IMR-90 (cell line): ENCODE measurements around the gene SRPRB. TPM values are rescaled to one million over a fixed set of nuclear protein-coding genes. Genes with fewer than 3 reads are reported as not detected.
A peak's percentile ranks its signal among the peaks of the same experiment; 100 is the strongest.

ENCODE experiments used
- ATAC-seq: fragments of 200-7000 bp; cut with Tn5 transposase; 2 replicates; pipeline ENCODE4 v1.9.1; 2020; ENCODE audit warnings: low read depth, mild to moderate bottlenecking, moderate library complexity
- BruUV-seq: library from RNA; stranded (reverse); fragments of 400-500 nt; replicated peaks from 2 replicates; lab custom pipeline; 2021; lab: Mats Ljungman, UMichigan
- CTCF ChIA-PET: fragments of 300-600 bp; formaldehyde crosslinking; extraction: SDS; loops from one replicate; lab custom pipeline; 2021; ENCODE audit warnings: antibody characterized with exemption; lab: Yijun Ruan, JAX
- POLR2A ChIA-PET: fragments of 300-600 bp; sonication (Branson Sonifier 250); formaldehyde crosslinking; loops from one replicate; lab custom pipeline; 2022; ENCODE audit warnings: antibody characterized with exemption; ENCODE audit not compliant: unreplicated experiment; lab: Charles Lee
- DNase-seq: peaks from one replicate; pipeline ENCODE4 v3.0.0; 2013
- H2AFZ ChIP-seq: replicated peaks from 2 replicates; pipeline ENCODE3; 2013; ENCODE audit warnings: low read length, mild to moderate bottlenecking; ENCODE audit not compliant: poor library complexity
- H2AK5ac ChIP-seq: 2 replicates; pipeline ENCODE4 v1.6.1; 2013; ENCODE audit warnings: low read depth, low read length, inconsistent platforms
- H2AK9ac ChIP-seq: replicated peaks from 2 replicates; pipeline ENCODE3; 2013; ENCODE audit warnings: mild to moderate bottlenecking, low read depth, low read length, moderate library complexity; ENCODE audit not compliant: poor library complexity
- H2BK120ac ChIP-seq: 2 replicates; pipeline ENCODE4 v1.6.1; 2013; ENCODE audit warnings: low read depth, low read length, inconsistent platforms
- H2BK15ac ChIP-seq: 3 replicates; pipeline ENCODE4 v1.6.1; 2013; ENCODE audit warnings: low read depth, low read length, inconsistent platforms
- H2BK20ac ChIP-seq: 2 replicates; pipeline ENCODE4 v1.6.1; 2013; ENCODE audit warnings: low read depth, mild to moderate bottlenecking, inconsistent platforms, low read length, moderate library complexity
- H2BK5ac ChIP-seq: 2 replicates; pipeline ENCODE4 v1.6.1; 2013; ENCODE audit warnings: mild to moderate bottlenecking, low read depth, low read length, inconsistent platforms; ENCODE audit not compliant: poor library complexity, severe bottlenecking
- H3K14ac ChIP-seq: replicated peaks from 2 replicates; pipeline ENCODE4 v1.6.1; 2013; ENCODE audit warnings: low read depth, low read length, inconsistent platforms
- H3K18ac ChIP-seq: 2 replicates; pipeline ENCODE4 v1.6.1; 2013; ENCODE audit warnings: low read depth, low read length, control low read depth
- H3K23ac ChIP-seq: 2 replicates; pipeline ENCODE4 v1.6.1; 2013; ENCODE audit warnings: low read depth, low read length, inconsistent platforms
- H3K27ac ChIP-seq: 2 replicates; pipeline ENCODE4 v1.5.1; 2013; ENCODE audit warnings: mild to moderate bottlenecking, control low read depth, low read length; ENCODE audit not compliant: insufficient read depth
- H3K27me3 ChIP-seq: 2 replicates; pipeline ENCODE4 v1.6.1; 2013; ENCODE audit warnings: low read length; ENCODE audit not compliant: control insufficient read depth, insufficient read depth
- H3K36me3 ChIP-seq: 2 replicates; pipeline ENCODE4 v1.6.1; 2013; ENCODE audit warnings: low read length, mixed read lengths; ENCODE audit not compliant: control insufficient read depth, insufficient read depth
- H3K4ac ChIP-seq: 2 replicates; pipeline ENCODE4 v1.6.1; 2013; ENCODE audit warnings: low read depth, low read length, inconsistent platforms
- H3K4me1 ChIP-seq: 2 replicates; pipeline ENCODE4 v1.6.1; 2013; ENCODE audit warnings: low read length, mixed read lengths; ENCODE audit not compliant: control insufficient read depth, insufficient read depth
- H3K4me2 ChIP-seq: 2 replicates; pipeline ENCODE4 v1.6.1; 2013; ENCODE audit warnings: low read depth, mild to moderate bottlenecking, control low read depth, low read length, moderate library complexity
- H3K4me3 ChIP-seq: 2 replicates; pipeline ENCODE4 v1.5.1; 2013; ENCODE audit warnings: low read depth, mild to moderate bottlenecking, control low read depth, low read length, moderate library complexity; ENCODE audit not compliant: insufficient read depth
- H3K56ac ChIP-seq: 2 replicates; pipeline ENCODE4 v1.6.1; 2013; ENCODE audit warnings: low read length, inconsistent platforms; ENCODE audit not compliant: insufficient read depth; ENCODE audit errors: extremely low read depth
- H3K79me1 ChIP-seq, 2 experiments: 2 replicates each; pipeline ENCODE4 v1.6.1; 2013; ENCODE audit warnings: low read length in 2 of 2, inconsistent platforms in 1 of 2, low read depth in 1 of 2
- H3K9ac ChIP-seq: 2 replicates; pipeline ENCODE4 v1.6.1; 2013; ENCODE audit warnings: low read depth, low read length, control low read depth
- H3K9me1 ChIP-seq: 2 replicates; pipeline ENCODE4 v1.6.1; 2013; ENCODE audit warnings: low read length, inconsistent platforms; ENCODE audit not compliant: insufficient read depth
- H3K9me3 ChIP-seq: 2 replicates; pipeline ENCODE4 v1.6.1; 2013; ENCODE audit warnings: low read length; ENCODE audit not compliant: control insufficient read depth, insufficient read depth
- H4K20me1 ChIP-seq: 2 replicates; pipeline ENCODE4 v1.6.1; 2013; ENCODE audit warnings: low read length, inconsistent platforms; ENCODE audit not compliant: insufficient read depth
- H4K5ac ChIP-seq: 2 replicates; pipeline ENCODE4 v1.6.1; 2013; ENCODE audit warnings: mild to moderate bottlenecking, low read depth, low read length, control low read depth
- H4K8ac ChIP-seq, 2 experiments: 2 replicates each; pipeline ENCODE4 v1.6.1; 2013; ENCODE audit warnings: low read depth in 2 of 2, low read length in 2 of 2, control low read depth in 1 of 2, inconsistent platforms in 1 of 2
- H4K91ac ChIP-seq: 2 replicates; pipeline ENCODE4 v1.6.1; 2013; ENCODE audit warnings: low read depth, low read length, inconsistent platforms; ENCODE audit not compliant: insufficient read depth
- ELK1 ChIP-seq: fragments of 150-350 bp; IDR thresholded peaks from 2 replicates; pipeline ENCODE4 v1.6.1; 2016; ENCODE audit warnings: low read depth, mild to moderate bottlenecking, low read length, moderate library complexity, borderline replicate concordance
- FOS ChIP-seq: fragments of 150-350 bp; IDR thresholded peaks from 2 replicates; pipeline ENCODE4 v1.6.1; 2016; ENCODE audit warnings: low read depth, low read length
- MAFK ChIP-seq: IDR thresholded peaks from 2 replicates; pipeline ENCODE4 v1.6.1; 2012; ENCODE audit warnings: low read depth, low read length, improper control_type of control experiment
- RCOR1 ChIP-seq: IDR thresholded peaks from 2 replicates; pipeline ENCODE4 v1.6.1; 2012; ENCODE audit warnings: mild to moderate bottlenecking, low read length, improper control_type of control experiment; ENCODE audit not compliant: insufficient replicate concordance
- SMC3 ChIP-seq: fragments of 150-350 bp; IDR thresholded peaks from 2 replicates; pipeline ENCODE4 v1.6.1; 2016; ENCODE audit warnings: low read depth, mild to moderate bottlenecking, antibody characterized with exemption, low read length, moderate library complexity
- USF2 ChIP-seq: fragments of 150-350 bp; IDR thresholded peaks from 2 replicates; pipeline ENCODE4 v1.6.1; 2017; ENCODE audit warnings: mild to moderate bottlenecking, antibody characterized with exemption, low read length, low read depth
- WGBS, 2 experiments: methylation state at CpG; one replicate each; pipeline versions ENCODE4 v1.1.5 to v1.1.7; 2013; ENCODE audit warnings: missing lambda C conversion rate in 2 of 2; ENCODE audit not compliant: insufficient read length in 1 of 2; ENCODE audit errors: extremely low coverage in 2 of 2; 5-methylcytosine and 5-hydroxymethylcytosine counted together
- dilution Hi-C: fragments of 300-500 bp; cut with HindIII; formaldehyde crosslinking; loops from one replicate; pipeline ENCODE4 v1.14.3; 2018; ENCODE audit warnings: low sequenced_read_pairs; ENCODE audit not compliant: unreplicated experiment
- in situ Hi-C: fragments of 300-500 bp; cut with MboI; formaldehyde crosslinking; loops from 3 replicates; pipeline ENCODE4 v1.14.3; 2019; ENCODE audit warnings: low sequenced_read_pairs, inconsistent platforms, mixed read lengths
- intact Hi-C: fragments of 100-400 bp; cut with micrococcal nuclease; formaldehyde crosslinking; loops from 2 replicates; pipeline ENCODE4 v1.10.0; 2022
- polyA plus RNA-seq, 3 experiments: library from polyadenylated mRNA; depleted of rRNA; stranded (reverse); fragments of >200 nt; gene quantifications; 2 replicates each; pipeline ENCODE4 v1.2.3, GENCODE V29; 2012; ENCODE audit warnings: low replicate concordance in 1 of 3
- total RNA-seq: library from RNA; depleted of rRNA; stranded (reverse); fragments of >200 nt; gene quantifications from 2 replicates; pipeline ENCODE4 v1.2.3, GENCODE V29; 2012

The SRPRB gene
- total and polyA plus RNA-seq, 2 of the 4 experiments (the other 2 are of a cell fraction), result 28.8 to 131 TPM

- CTCF ChIA-PET, result no interaction called here
- ATAC-seq (no peak), DNase-seq (no peak)
- H4K20me1 ChIP-seq, result no peaks in the 10 kb centered on the region
- H3K4ac ChIP-seq, result no peak overlapping the region
- H3K9me1 ChIP-seq, result peaks cover 4% of the 10 kb centered on the region; the same call in 1 of the 2 replicates
- no TSS peak for BruUV-seq
- 0 out of 2 replicates have a peak, but pooled peaks cover 2% of the 10 kb centered on the region for H3K27me3 ChIP-seq
- no peak overlapping the region; the same call in 1 of the 2 replicates for H3K56ac ChIP-seq
- peaks cover 3 to 19% of the 10 kb centered on the region in 2 experiments; a peak in 2 of 4 replicates for H3K79me1 ChIP-seq
- peak overlapping the region; percentile 76 for H3K4me3 ChIP-seq
- no peak overlapping the region for H2BK120ac ChIP-seq
- TF ChIP-seq RCOR1, result no peak
- no peak for TF ChIP-seq ELK1
- no peak for TF ChIP-seq MAFK
- no peak for TF ChIP-seq SMC3
- no peak for TF ChIP-seq USF2
- TF ChIP-seq FOS, result 0 out of 2 replicates have a peak, but pooled peaks have one; percentile 3
- H3K9ac ChIP-seq, result no peak overlapping the region
- H4K8ac ChIP-seq, result peak overlapping the region; percentile 27 to 67; a peak in 2 of 4 replicates
- H4K91ac ChIP-seq, result no peak overlapping the region
- intact Hi-C loops, result loop anchor here (1.0 to 10.0 kb wide), 4 partner anchors 143 to 1073 kb away; partner anchors contain the start of gene CDV3
- H3K14ac ChIP-seq, result no peak overlapping the region
- dilution Hi-C loops, result no loop called here
- no peak overlapping the region for H3K23ac ChIP-seq
- no peak overlapping the region for H2AK5ac ChIP-seq
- no peak overlapping the region for H4K5ac ChIP-seq
- no peaks in the 10 kb centered on the region for H3K9me3 ChIP-seq
- H3K4me1 ChIP-seq, result no peaks in the 10 kb centered on the region
- no peak overlapping the region for H3K18ac ChIP-seq
- no peak overlapping the region for H3K27ac ChIP-seq
- in situ Hi-C loops, result loop anchor here (25.0 kb wide), 2 partner anchors 343 to 682 kb away; partner anchors contain the start of genes ANAPC13 and CEP63
- H2AFZ ChIP-seq, result peak overlapping the region; percentile 97
- POLR2A ChIA-PET, result no interaction called here
- H2BK20ac ChIP-seq, result no peak overlapping the region
- WGBS, 2 experiments, result no CpG with 5 or more reads among the region's 15 CpGs
- H2AK9ac ChIP-seq, result no peak overlapping the region
- peak overlapping the region; percentile 72 for H3K4me2 ChIP-seq
- no peak overlapping the region for H2BK5ac ChIP-seq
- H3K36me3 ChIP-seq, result peaks cover 2% of the 10 kb centered on the region; the same call in 1 of the 2 replicates
- H2BK15ac ChIP-seq, result no peak overlapping the region
These were observed 272 bp upstream of the SRPRB start for GRCh38 chr3:133805384-133805701.
